Stimulated activated CD8-positive, alpha-beta memory T cell treated with anti-CD3 and anti-CD28 coated beads, Interleukin-15, amount 100 ng/mL, for 48 hours (primary cell): ENCODE measurements around the gene MOBP.

Source experiments
- DNase-seq, 2 donors: peaks; one replicate each; pipeline ENCODE4 v3.0.0-alpha.2; 2020; ENCODE audit warnings: low read depth in 2 of 2

The MOBP gene

DNA sequence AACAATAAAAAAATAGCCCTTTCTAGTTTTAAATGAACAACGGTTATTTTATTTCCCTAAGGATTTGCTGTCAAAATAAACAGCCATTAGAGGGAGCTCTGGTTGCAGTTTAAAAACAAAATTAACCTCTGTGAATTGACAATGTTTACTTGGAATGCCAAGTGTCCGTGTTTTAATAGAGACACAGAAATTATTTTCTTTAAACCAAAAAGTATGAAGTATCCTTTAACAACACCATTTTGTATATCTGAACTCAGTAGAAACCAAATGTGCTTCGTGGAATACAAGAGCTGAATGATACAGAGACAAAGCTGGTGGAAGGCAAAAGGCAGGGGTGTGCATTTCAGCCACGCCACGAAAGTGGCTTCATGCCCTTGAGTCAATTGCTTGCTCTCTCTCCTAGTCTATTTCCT is 74.4 kb downstream of the MOBP start:
- DNase-seq = no peak

- no peak for DNase-seq
Observed at GRCh38 chr3:39542588-39542988, 75.1 kb downstream of the MOBP start.

GRCh38 chr3:39548282-39548681 is 80.8 kb downstream of the MOBP start:
- no peak for DNase-seq

GRCh38 chr3:39550354-39551051 is 83.0 kb downstream of the MOBP start:
- DNase-seq = no peak
